ENCODE data around the gene LRRC71. TPM values are rescaled to one million over a fixed set of nuclear protein-coding genes. Genes with fewer than 3 reads are reported as not detected.

The LRRC71 gene
- total and polyA plus RNA-seq, 2 of the 4 experiments (the other 2 are of a cell fraction): 0.50 TPM; not detected in 1

- intact Hi-C loops (cut with micrococcal nuclease) (no loop called here), in situ Hi-C loops (cut with MboI; ENCODE audit: low sequenced_read_pairs) (no loop called here), dilution Hi-C loops (cut with HindIII; ENCODE audit: low sequenced_read_pairs, unreplicated experiment) (no loop called here)
- no peak overlapping the region for H3K4ac ChIP-seq (ENCODE audit: low read depth, low read length)
- H3K9ac ChIP-seq (ENCODE audit: low read depth, low read length): no peak overlapping the region
- H4K91ac ChIP-seq (ENCODE audit: insufficient read depth, low read depth, low read length): no peak overlapping the region
- no peak overlapping the region for H3K23ac ChIP-seq (ENCODE audit: low read depth, low read length)
- no peak overlapping the region for H3K4me3 ChIP-seq (ENCODE audit: insufficient read depth, low read depth, low read length)
- DNase-seq (no peak), ATAC-seq (ENCODE audit: low read depth) (no peak)
- WGBS, 2 experiments (ENCODE audit: extremely low coverage in 2 of 2, insufficient read length in 1 of 2): 16% methylated on average over 2 of the region's 4 CpGs; no CpG with 5 or more reads in 1 of the 2 experiments
- no peaks in the 10 kb centered on the region for H3K79me1 ChIP-seq (ENCODE audit: low read depth in 1 of 2, low read length in 2 of 2)
- H2AK9ac ChIP-seq (replicated peaks; ENCODE audit: low read depth, low read length, poor library complexity): no peak overlapping the region
- H3K56ac ChIP-seq (ENCODE audit: extremely low read depth, insufficient read depth, low read length): no peak overlapping the region
- H3K9me3 ChIP-seq (ENCODE audit: control insufficient read depth, insufficient read depth, low read length): no peaks in the 10 kb centered on the region
- H2BK15ac ChIP-seq (ENCODE audit: low read depth, low read length): no peak overlapping the region
- no peak overlapping the region for H2BK120ac ChIP-seq (ENCODE audit: low read depth, low read length)
- no peak overlapping the region for H3K18ac ChIP-seq (ENCODE audit: low read depth, low read length)
- H2BK20ac ChIP-seq (ENCODE audit: low read depth, low read length): no peak overlapping the region
- H3K27ac ChIP-seq (ENCODE audit: insufficient read depth, low read length): no peak overlapping the region
- H4K8ac ChIP-seq (ENCODE audit: low read depth in 2 of 2, low read length in 2 of 2): no peak overlapping the region
- POLR2A ChIA-PET (ENCODE audit: unreplicated experiment): no interaction called here
- H3K9me1 ChIP-seq (ENCODE audit: insufficient read depth, low read length): no peaks in the 10 kb centered on the region; the same call in 1 of the 2 replicates
- no TSS peak for BruUV-seq (replicated peaks)
- H3K4me2 ChIP-seq (ENCODE audit: low read depth, low read length): no peak overlapping the region
- no peaks in the 10 kb centered on the region; the same call in 1 of the 2 replicates for H4K20me1 ChIP-seq (ENCODE audit: insufficient read depth, low read length)
- H4K5ac ChIP-seq (ENCODE audit: low read depth, low read length): no peak overlapping the region
- CTCF ChIA-PET: no interaction called here
- H3K14ac ChIP-seq (replicated peaks; ENCODE audit: low read depth, low read length): no peak overlapping the region
- peaks cover 14% of the 10 kb centered on the region for H3K27me3 ChIP-seq (ENCODE audit: control insufficient read depth, insufficient read depth, low read length)
- H3K36me3 ChIP-seq (ENCODE audit: control insufficient read depth, insufficient read depth, low read length): peaks cover 1% of the 10 kb centered on the region; the same call in 1 of the 2 replicates
- H2AFZ ChIP-seq (replicated peaks; ENCODE audit: low read length, poor library complexity): no peak overlapping the region
- H2AK5ac ChIP-seq (ENCODE audit: low read depth, low read length): no peak overlapping the region
- H3K4me1 ChIP-seq (ENCODE audit: control insufficient read depth, insufficient read depth, low read length): no peaks in the 10 kb centered on the region
- H2BK5ac ChIP-seq (ENCODE audit: low read depth, low read length, poor library complexity, severe bottlenecking): no peak overlapping the region
- TF ChIP-seq CTCF (conservative IDR thresholded peaks at IDR 0.05; ENCODE audit: low read depth, low read length) (no peak), RFX5 (IDR thresholded peaks at IDR 0.05; ENCODE audit: low read depth, low read length) (no peak), NFE2L2 (IDR thresholded peaks at IDR 0.05; ENCODE audit: low read depth, low read length) (no peak), BHLHE40 (IDR thresholded peaks at IDR 0.05; ENCODE audit: low read depth, low read length) (no peak), MAFK (IDR thresholded peaks at IDR 0.05; ENCODE audit: low read depth, low read length) (no peak), CHD1 (IDR thresholded peaks at IDR 0.05; ENCODE audit: low read depth, low read length) (no peak), RAD21 (IDR thresholded peaks at IDR 0.05; ENCODE audit: low read length) (no peak), SMC3 (IDR thresholded peaks at IDR 0.05; ENCODE audit: low read depth, low read length) (no peak), MAZ (IDR thresholded peaks at IDR 0.05; ENCODE audit: borderline replicate concordance, low read depth, low read length) (no peak)
Observed at GRCh38 chr1:156930483-156930882, 10.1 kb downstream of the LRRC71 start.

Data from IMR-90 (cell line).